ENCODE data around the gene NSD2.
A peak's percentile ranks its signal among the peaks of the same experiment; 100 is the strongest.

NSD2 gene

DNA sequence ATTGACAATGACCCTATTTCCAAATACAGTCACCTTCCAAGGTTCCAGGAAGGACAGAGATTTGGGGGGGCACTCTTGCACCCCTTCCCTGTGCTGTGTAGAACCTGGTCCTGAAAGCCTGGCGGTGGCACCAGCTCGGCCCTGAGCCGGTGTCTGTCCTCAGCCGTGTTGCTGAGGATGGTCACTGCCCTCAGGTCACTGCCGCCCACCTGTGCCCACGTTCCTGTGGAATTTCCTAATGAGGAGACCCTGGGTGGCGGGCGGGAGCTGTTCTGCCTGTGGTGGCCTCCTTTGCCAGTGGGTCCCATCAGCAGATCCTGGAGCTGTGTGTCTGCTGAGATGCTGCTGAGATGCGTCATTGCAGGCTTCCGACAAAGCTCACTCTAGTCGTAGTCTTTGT lies 104.7 kb downstream of the NSD2 start:
- ATAC-seq (ENCODE audit: low read depth) (no peak), DNase-seq (ENCODE audit: low spot score in 2 of 2) (no peak)
- no peaks in the 10 kb centered on the region for H3K4me1 Mint-ChIP-seq
- H3K4me3 Mint-ChIP-seq: no peak overlapping the region
- no peaks in the 10 kb centered on the region for H3K27me3 Mint-ChIP-seq
- no peak overlapping the region for H3K27ac Mint-ChIP-seq
- H3K36me3 Mint-ChIP-seq: peaks cover 25% of the 10 kb centered on the region
- H3K9me3 Mint-ChIP-seq: no peaks in the 10 kb centered on the region

GRCh38 chr4:1976416-1977352 lies 105.5 kb downstream of the NSD2 start:
- Mint-ChIP-seq H3K4me3 (no peak overlapping the region), H3K27ac (no peak overlapping the region), H3K4me1 (no peaks in the 10 kb centered on the region), H3K27me3 (no peaks in the 10 kb centered on the region), H3K9me3 (no peaks in the 10 kb centered on the region), H3K36me3 (peaks cover 29% of the 10 kb centered on the region)
- no peak for DNase-seq (ENCODE audit: low spot score in 2 of 2)
- no peak for ATAC-seq (ENCODE audit: low read depth)

DNA sequence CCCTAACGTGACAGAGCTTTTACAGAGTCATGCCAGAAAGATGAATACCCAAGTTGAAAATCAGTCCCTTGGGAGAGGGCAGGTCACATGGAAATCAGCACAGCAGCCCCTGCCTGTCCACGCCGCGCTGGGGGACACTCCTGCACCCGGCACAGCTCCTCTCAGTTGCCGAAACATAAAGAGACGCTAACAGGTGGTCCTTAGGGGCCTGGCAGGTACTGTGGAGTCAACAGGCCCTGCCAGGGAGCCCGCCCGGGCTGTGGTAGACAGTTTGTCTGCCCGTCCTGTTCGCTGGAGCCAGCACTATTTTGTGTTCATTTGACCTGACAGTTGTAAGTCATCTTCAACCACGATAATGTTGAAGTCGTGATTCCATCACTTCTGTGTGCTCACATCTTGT lies 107.0 kb downstream of the NSD2 start:
- Mint-ChIP-seq H3K36me3 (peaks cover 35% of the 10 kb centered on the region), H3K27me3 (no peaks in the 10 kb centered on the region), H3K4me3 (no peak overlapping the region), H3K4me1 (no peaks in the 10 kb centered on the region), H3K27ac (no peak overlapping the region), H3K9me3 (no peaks in the 10 kb centered on the region)
- DNase-seq (ENCODE audit: low spot score in 2 of 2): no peak
- ATAC-seq (ENCODE audit: low read depth): no peak

GRCh38 chr4:1978741-1979476 lies 107.7 kb downstream of the NSD2 start:
- H3K4me1 Mint-ChIP-seq: no peaks in the 10 kb centered on the region
- H3K4me3 Mint-ChIP-seq: no peak overlapping the region
- H3K36me3 Mint-ChIP-seq: peaks cover 36% of the 10 kb centered on the region
- DNase-seq (ENCODE audit: low spot score in 2 of 2) (no peak), ATAC-seq (ENCODE audit: low read depth) (no peak)
- H3K27ac Mint-ChIP-seq: no peak overlapping the region
- H3K9me3 Mint-ChIP-seq: no peaks in the 10 kb centered on the region
- H3K27me3 Mint-ChIP-seq: no peaks in the 10 kb centered on the region

- Mint-ChIP-seq H3K4me3 (no peak overlapping the region), H3K4me1 (peaks cover 3% of the 10 kb centered on the region), H3K36me3 (peaks cover 37% of the 10 kb centered on the region), H3K27me3 (no peaks in the 10 kb centered on the region), H3K27ac (peak overlapping the region; percentile 54), H3K9me3 (no peaks in the 10 kb centered on the region)
- DNase-seq (ENCODE audit: low spot score in 2 of 2): no peak
- ATAC-seq (ENCODE audit: low read depth): no peak
Observed at GRCh38 chr4:1979477-1980196, 108.4 kb downstream of the NSD2 start.

- peaks cover 34% of the 10 kb centered on the region for H3K36me3 Mint-ChIP-seq
- no peaks in the 10 kb centered on the region for H3K27me3 Mint-ChIP-seq
- peak overlapping the region; percentile 54 for H3K27ac Mint-ChIP-seq
- no peaks in the 10 kb centered on the region for H3K9me3 Mint-ChIP-seq
- H3K4me1 Mint-ChIP-seq: peaks cover 3% of the 10 kb centered on the region
- ATAC-seq (ENCODE audit: low read depth) (no peak), DNase-seq (ENCODE audit: low spot score in 2 of 2) (no peak)
- H3K4me3 Mint-ChIP-seq: no peak overlapping the region
Observed at GRCh38 chr4:1980561-1981041, 109.4 kb downstream of the NSD2 start.

DNA sequence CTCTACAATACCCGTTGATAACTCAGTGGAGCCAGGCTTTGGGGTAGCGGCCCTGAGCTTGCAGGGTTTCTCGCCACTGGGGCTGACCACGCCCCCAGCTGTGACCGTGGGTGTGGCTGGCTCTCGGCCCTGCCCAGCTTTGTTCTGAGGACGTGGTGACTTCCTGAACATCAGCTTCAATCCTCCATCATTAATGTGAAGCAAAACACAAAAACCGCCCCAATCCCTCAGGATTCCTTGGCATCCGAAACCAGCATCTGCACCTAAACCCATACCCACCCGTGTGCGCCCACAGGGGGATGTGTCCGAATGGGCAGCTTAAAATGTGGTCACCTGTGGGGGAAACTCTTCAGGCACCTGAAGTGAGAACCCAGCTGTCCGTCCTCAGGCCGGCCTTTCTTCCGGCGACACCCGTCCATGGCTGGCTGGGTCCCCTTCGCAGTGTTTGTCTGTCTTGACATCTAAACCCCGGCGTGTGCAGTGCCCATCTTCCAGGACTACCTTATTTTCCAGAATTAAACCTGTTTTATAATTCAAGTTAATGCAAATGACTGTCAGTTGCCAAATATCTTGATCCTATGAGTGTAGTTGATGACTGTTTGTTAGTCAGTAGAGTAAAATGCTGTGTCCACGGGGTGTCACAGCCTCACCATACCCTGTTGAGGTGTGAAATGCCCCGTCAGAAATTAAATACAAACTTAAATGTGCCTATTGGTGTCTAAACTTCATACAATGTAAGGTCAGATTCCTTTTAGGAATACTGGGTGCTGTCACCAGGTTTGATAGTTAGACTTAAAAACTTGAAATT lies 110.3 kb downstream of the NSD2 start:
- H3K4me3 Mint-ChIP-seq: no peak overlapping the region
- peaks cover 32% of the 10 kb centered on the region for H3K36me3 Mint-ChIP-seq
- DNase-seq (ENCODE audit: low spot score in 2 of 2) (no peak), ATAC-seq (ENCODE audit: low read depth) (no peak)
- no peaks in the 10 kb centered on the region for H3K9me3 Mint-ChIP-seq
- H3K27ac Mint-ChIP-seq: peak overlapping the region; percentile 56
- no peaks in the 10 kb centered on the region for H3K27me3 Mint-ChIP-seq
- peaks cover 3% of the 10 kb centered on the region for H3K4me1 Mint-ChIP-seq

DNA sequence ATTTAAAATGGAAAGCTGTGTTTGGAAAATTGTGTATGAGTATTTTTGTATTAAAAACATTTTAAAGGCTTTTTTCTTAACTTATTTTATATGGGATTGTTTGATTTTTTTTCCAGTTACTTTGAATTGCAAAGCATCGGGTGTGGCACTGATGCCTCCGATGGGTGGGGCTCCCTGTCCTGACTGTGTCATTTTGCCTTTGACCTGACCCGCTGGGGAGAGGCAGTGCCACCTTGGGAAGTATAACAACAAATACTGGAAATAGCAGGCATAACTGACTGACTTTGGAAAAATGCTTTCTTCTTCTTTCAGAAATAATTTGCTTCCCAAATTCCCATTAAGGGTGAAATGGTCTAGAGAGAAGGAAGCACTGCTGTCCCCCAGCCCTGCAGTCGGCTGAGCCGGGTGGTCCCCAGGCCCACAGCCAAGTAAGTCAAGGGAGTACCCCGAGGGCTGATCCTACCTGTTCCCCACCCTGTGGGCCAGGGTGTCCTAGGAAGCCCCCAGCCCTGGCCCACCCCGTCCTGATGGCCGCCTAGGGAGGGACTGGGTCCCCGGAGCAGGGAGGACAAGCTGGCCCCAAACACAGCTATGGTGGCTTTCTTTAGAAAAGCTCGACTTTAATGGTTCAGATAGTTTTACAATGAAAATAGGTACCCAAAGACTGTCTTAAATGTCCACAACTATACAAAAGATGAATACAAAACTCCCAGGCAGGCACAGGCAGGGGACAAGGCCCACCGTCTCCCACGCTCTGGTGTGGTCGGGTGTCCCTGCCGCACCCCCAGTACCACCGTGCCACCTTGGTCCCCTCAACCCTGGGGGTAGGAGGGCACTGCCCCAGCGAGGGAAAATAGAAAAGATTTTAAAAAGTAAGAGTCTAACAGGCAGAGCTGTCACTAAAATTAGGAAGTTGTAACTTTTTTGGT lies 111.2 kb downstream of the NSD2 start:
- no peak for DNase-seq (ENCODE audit: low spot score in 2 of 2)
- peaks cover 32% of the 10 kb centered on the region for H3K36me3 Mint-ChIP-seq

DNA sequence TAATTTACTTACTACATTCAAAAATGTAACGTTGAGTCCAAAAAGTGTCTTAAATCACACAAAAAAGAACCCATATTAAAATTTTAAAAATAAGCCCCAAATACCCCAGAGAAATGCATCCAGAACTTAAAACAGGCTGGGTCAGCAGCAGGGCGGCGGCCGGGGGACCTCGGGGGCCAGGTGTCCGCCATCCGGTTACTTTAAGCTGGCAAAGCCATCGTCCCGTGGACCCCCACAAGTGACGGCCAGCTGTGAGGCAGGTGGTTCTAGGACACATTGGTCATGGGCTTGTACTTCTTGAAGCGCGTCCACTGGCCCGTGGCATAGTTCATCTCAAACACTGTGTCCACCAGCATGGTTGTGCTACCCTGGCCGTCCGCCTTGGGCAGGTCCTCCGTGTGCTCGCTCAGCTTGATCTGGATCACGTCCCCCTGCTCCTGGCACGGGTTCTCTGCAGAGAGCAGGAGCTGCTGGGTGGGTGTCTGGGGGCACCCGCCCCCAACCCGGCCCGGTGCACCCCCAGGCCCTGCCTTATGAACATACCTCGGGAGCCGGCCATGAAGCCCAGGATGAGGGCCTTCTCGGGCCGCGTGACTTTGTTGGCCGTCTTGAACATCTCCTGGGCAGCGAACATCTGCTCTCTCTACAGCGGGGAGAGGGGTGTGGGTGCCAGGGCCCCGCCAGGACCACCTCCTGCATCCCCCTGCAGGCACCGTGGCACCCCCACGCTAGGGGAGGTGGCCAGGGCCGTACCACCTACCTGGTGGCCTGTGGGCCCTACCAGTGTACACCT lies 112.1 kb downstream of the NSD2 start:
- Mint-ChIP-seq H3K27me3 (no peaks in the 10 kb centered on the region), H3K4me1 (peaks cover 3% of the 10 kb centered on the region), H3K9me3 (no peaks in the 10 kb centered on the region), H3K36me3 (peaks cover 29% of the 10 kb centered on the region), H3K27ac (no peak overlapping the region), H3K4me3 (no peak overlapping the region)
- no peak for ATAC-seq (ENCODE audit: low read depth)
- DNase-seq (ENCODE audit: low spot score in 2 of 2): no peak

More for the DNA sequence above, 111.2 kb downstream of the NSD2 start:
- no peak overlapping the region for H3K4me3 Mint-ChIP-seq
- H3K27ac Mint-ChIP-seq: peak overlapping the region; percentile 56
- no peaks in the 10 kb centered on the region for H3K9me3 Mint-ChIP-seq
- no peaks in the 10 kb centered on the region for H3K27me3 Mint-ChIP-seq
- peaks cover 3% of the 10 kb centered on the region for H3K4me1 Mint-ChIP-seq
- ATAC-seq (ENCODE audit: low read depth): no peak

DNA sequence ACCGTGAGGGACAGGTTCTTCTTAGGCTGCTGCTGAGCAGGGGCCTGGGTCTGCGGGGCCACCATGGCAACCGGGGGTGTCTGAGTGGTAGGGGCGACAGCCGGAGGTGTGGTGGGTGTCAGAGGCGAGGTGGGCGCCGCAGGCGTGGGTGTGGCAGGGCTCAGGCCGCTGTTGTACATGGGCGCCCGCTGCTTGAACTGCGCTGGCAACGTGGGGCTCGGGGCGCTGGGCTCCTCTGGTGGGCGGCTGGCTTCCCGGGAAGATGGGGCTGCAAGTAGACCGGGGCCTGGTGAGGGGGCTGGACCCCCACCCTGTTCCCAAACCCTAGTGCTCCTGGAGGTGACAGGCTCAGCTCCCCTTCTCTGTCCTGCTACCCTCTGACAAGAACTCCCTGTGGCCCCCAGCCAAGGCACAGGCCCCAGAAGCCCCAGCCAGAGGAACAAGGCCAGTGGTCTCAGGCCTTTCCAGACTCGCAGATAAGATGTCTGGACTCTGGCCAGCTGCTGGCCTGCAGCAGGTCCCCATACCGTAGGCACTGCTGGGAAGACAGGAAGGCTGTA lies 112.7 kb downstream of the NSD2 start:
- Mint-ChIP-seq H3K9me3 (no peaks in the 10 kb centered on the region), H3K36me3 (peaks cover 25% of the 10 kb centered on the region), H3K27ac (no peak overlapping the region), H3K27me3 (no peaks in the 10 kb centered on the region), H3K4me3 (no peak overlapping the region), H3K4me1 (peaks cover 3% of the 10 kb centered on the region)
- DNase-seq (ENCODE audit: low spot score in 2 of 2) (no peak), ATAC-seq (ENCODE audit: low read depth) (no peak)

GRCh38 chr4:1984406-1985191 lies 113.4 kb downstream of the NSD2 start:
- H3K36me3 Mint-ChIP-seq: peaks cover 18% of the 10 kb centered on the region
- H3K4me3 Mint-ChIP-seq: no peak overlapping the region
- H3K4me1 Mint-ChIP-seq: peaks cover 3% of the 10 kb centered on the region
- no peaks in the 10 kb centered on the region for H3K27me3 Mint-ChIP-seq
- ATAC-seq (ENCODE audit: low read depth): no peak
- DNase-seq (ENCODE audit: low spot score in 2 of 2): no peak
- no peaks in the 10 kb centered on the region for H3K9me3 Mint-ChIP-seq
- no peak overlapping the region for H3K27ac Mint-ChIP-seq

Data from memory B cell (primary cell).